ENCODE results near the gene PSORS1C2.

GRCh38 chr6:31172973-31173384 lies 34.1 kb upstream of the PSORS1C2 start:
- TF ChIP-seq CTCF (IDR thresholded peaks at IDR 0.05) (no peak), POLR2AphosphoS5 (IDR thresholded peaks at IDR 0.05) (no peak), POLR2A (IDR thresholded peaks at IDR 0.05) (no peak)

Measured in suprapubic skin (tissue), 4 donors.